Measurements from ENCODE around the gene TGM3. TPM values are rescaled to one million over a fixed set of nuclear protein-coding genes. Genes with fewer than 3 reads are reported as not detected.

The TGM3 gene
- total and polyA plus RNA-seq, 2 experiments from 2014 or later, result 0.08 TPM; not detected in 1

DNA sequence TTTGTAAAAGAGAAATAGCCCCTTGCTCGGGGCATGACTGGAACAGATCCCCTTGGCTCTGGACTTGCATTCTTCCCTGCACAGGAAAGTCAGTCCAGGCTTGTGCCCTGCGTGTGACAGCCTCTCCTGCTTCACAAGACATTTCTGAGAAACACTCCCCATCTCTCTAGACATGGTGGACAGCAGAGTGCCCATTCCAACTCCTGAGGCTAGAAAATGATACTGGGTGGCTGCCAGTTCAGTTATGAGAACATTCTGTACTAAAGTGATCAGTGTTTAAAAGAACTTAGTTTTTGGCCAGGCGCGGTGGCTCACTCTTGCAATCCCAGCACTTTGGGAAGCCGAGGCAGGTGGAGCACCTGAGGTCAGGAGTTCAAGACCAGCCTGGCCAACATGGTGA, 41.3 kb downstream of the TGM3 start:
- Histone ChIP-seq H3K36me3 (ENCODE audit: insufficient read depth) (no peaks in the 10 kb centered on the region), H3K9me2 (ENCODE audit: insufficient read depth) (no peaks in the 10 kb centered on the region), H3K27ac (ENCODE audit: low read depth) (no peak overlapping the region), H2AFZ (no peak overlapping the region), H3K4me1 (ENCODE audit: insufficient read depth) (no peaks in the 10 kb centered on the region), H4K20me1 (replicated peaks; ENCODE audit: insufficient read depth) (no peaks in the 10 kb centered on the region), H3K4me3 (no peak overlapping the region), H3F3A (replicated peaks; ENCODE audit: low read depth) (no peaks in the 10 kb centered on the region), H3K27me3 (ENCODE audit: insufficient read depth) (no peaks in the 10 kb centered on the region), H3K4me2 (no peak overlapping the region), H3K79me2 (replicated peaks; ENCODE audit: insufficient read depth) (no peaks in the 10 kb centered on the region)
- no peaks in the 10 kb centered on the region for H3K4me1 Mint-ChIP-seq
- H3K4me3 Mint-ChIP-seq, result no peak overlapping the region
- H3K36me3 Mint-ChIP-seq (ENCODE audit: low read depth), result no peaks in the 10 kb centered on the region
- TF ChIP-seq, protein P1, sequence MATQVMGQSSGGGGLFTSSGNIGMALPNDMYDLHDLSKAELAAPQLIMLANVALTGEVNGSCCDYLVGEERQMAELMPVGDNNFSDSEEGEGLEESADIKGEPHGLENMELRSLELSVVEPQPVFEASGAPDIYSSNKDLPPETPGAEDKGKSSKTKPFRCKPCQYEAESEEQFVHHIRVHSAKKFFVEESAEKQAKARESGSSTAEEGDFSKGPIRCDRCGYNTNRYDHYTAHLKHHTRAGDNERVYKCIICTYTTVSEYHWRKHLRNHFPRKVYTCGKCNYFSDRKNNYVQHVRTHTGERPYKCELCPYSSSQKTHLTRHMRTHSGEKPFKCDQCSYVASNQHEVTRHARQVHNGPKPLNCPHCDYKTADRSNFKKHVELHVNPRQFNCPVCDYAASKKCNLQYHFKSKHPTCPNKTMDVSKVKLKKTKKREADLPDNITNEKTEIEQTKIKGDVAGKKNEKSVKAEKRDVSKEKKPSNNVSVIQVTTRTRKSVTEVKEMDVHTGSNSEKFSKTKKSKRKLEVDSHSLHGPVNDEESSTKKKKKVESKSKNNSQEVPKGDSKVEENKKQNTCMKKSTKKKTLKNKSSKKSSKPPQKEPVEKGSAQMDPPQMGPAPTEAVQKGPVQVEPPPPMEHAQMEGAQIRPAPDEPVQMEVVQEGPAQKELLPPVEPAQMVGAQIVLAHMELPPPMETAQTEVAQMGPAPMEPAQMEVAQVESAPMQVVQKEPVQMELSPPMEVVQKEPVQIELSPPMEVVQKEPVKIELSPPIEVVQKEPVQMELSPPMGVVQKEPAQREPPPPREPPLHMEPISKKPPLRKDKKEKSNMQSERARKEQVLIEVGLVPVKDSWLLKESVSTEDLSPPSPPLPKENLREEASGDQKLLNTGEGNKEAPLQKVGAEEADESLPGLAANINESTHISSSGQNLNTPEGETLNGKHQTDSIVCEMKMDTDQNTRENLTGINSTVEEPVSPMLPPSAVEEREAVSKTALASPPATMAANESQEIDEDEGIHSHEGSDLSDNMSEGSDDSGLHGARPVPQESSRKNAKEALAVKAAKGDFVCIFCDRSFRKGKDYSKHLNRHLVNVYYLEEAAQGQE (IDR thresholded peaks at IDR 0.05; ENCODE audit: unreplicated experiment), result no peak
- TF ChIP-seq ZNF331 (CRISPR knock-in tag; IDR thresholded peaks at IDR 0.05; ENCODE audit: low read depth), result no peak
- TF ChIP-seq, protein P2, sequence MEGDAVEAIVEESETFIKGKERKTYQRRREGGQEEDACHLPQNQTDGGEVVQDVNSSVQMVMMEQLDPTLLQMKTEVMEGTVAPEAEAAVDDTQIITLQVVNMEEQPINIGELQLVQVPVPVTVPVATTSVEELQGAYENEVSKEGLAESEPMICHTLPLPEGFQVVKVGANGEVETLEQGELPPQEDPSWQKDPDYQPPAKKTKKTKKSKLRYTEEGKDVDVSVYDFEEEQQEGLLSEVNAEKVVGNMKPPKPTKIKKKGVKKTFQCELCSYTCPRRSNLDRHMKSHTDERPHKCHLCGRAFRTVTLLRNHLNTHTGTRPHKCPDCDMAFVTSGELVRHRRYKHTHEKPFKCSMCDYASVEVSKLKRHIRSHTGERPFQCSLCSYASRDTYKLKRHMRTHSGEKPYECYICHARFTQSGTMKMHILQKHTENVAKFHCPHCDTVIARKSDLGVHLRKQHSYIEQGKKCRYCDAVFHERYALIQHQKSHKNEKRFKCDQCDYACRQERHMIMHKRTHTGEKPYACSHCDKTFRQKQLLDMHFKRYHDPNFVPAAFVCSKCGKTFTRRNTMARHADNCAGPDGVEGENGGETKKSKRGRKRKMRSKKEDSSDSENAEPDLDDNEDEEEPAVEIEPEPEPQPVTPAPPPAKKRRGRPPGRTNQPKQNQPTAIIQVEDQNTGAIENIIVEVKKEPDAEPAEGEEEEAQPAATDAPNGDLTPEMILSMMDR (conservative IDR thresholded peaks at IDR 0.05; ENCODE audit: low read depth in 2 of 2), result no peak
- TF ChIP-seq, protein P3, sequence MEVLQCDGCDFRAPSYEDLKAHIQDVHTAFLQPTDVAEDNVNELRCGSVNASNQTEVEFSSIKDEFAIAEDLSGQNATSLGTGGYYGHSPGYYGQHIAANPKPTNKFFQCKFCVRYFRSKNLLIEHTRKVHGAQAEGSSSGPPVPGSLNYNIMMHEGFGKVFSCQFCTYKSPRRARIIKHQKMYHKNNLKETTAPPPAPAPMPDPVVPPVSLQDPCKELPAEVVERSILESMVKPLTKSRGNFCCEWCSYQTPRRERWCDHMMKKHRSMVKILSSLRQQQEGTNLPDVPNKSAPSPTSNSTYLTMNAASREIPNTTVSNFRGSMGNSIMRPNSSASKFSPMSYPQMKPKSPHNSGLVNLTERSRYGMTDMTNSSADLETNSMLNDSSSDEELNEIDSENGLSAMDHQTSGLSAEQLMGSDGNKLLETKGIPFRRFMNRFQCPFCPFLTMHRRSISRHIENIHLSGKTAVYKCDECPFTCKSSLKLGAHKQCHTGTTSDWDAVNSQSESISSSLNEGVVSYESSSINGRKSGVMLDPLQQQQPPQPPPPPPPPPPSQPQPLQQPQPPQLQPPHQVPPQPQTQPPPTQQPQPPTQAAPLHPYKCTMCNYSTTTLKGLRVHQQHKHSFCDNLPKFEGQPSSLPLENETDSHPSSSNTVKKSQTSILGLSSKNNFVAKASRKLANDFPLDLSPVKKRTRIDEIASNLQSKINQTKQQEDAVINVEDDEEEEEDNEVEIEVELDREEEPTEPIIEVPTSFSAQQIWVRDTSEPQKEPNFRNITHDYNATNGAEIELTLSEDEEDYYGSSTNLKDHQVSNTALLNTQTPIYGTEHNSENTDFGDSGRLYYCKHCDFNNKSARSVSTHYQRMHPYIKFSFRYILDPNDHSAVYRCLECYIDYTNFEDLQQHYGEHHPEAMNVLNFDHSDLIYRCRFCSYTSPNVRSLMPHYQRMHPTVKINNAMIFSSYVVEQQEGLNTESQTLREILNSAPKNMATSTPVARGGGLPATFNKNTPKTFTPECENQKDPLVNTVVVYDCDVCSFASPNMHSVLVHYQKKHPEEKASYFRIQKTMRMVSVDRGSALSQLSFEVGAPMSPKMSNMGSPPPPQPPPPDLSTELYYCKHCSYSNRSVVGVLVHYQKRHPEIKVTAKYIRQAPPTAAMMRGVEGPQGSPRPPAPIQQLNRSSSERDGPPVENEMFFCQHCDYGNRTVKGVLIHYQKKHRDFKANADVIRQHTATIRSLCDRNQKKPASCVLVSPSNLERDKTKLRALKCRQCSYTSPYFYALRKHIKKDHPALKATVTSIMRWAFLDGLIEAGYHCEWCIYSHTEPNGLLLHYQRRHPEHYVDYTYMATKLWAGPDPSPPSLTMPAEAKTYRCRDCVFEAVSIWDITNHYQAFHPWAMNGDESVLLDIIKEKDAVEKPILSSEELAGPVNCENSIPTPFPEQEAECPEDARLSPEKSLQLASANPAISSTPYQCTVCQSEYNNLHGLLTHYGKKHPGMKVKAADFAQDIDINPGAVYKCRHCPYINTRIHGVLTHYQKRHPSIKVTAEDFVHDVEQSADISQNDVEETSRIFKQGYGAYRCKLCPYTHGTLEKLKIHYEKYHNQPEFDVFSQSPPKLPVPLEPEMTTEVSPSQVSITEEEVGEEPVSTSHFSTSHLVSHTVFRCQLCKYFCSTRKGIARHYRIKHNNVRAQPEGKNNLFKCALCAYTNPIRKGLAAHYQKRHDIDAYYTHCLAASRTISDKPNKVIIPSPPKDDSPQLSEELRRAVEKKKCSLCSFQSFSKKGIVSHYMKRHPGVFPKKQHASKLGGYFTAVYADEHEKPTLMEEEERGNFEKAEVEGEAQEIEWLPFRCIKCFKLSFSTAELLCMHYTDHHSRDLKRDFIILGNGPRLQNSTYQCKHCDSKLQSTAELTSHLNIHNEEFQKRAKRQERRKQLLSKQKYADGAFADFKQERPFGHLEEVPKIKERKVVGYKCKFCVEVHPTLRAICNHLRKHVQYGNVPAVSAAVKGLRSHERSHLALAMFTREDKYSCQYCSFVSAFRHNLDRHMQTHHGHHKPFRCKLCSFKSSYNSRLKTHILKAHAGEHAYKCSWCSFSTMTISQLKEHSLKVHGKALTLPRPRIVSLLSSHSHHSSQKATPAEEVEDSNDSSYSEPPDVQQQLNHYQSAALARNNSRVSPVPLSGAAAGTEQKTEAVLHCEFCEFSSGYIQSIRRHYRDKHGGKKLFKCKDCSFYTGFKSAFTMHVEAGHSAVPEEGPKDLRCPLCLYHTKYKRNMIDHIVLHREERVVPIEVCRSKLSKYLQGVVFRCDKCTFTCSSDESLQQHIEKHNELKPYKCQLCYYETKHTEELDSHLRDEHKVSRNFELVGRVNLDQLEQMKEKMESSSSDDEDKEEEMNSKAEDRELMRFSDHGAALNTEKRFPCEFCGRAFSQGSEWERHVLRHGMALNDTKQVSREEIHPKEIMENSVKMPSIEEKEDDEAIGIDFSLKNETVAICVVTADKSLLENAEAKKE (CRISPR knock-in tag; IDR thresholded peaks at IDR 0.05), result no peak
- no peak for TF ChIP-seq EZH2phosphoT487 (IDR thresholded peaks at IDR 0.05; ENCODE audit: unreplicated experiment)
- no peak for TF ChIP-seq ZNF114 (CRISPR knock-in tag; IDR thresholded peaks at IDR 0.05)
- peaks cover 7% of the 10 kb centered on the region for H3K27me3 Mint-ChIP-seq (ENCODE audit: insufficient read depth, low read depth, poor library complexity)
- ATAC-seq, result no peak
- DNase-seq (ENCODE audit: low spot score), result no peak
- H3K9me3 Mint-ChIP-seq, result peaks cover 3% of the 10 kb centered on the region; the same call in 1 of the 3 replicates
- no peak overlapping the region for H3K27ac Mint-ChIP-seq
